Naive thymus-derived CD4-positive, alpha-beta T cell (primary cell): ENCODE measurements around the gene ST14. TPM values are rescaled to one million over a fixed set of nuclear protein-coding genes. Genes with fewer than 3 reads are reported as not detected.
A peak's percentile ranks its signal among the peaks of the same experiment; 100 is the strongest.
"Not testable (repeated sequence)": the region's sequence is repeated elsewhere in the genome, so short reads cannot be mapped to it uniquely, and the experiment has no call there.

Experiments used
- ATAC-seq: fragments of 150-1000 bp; cut with Tn5 transposase; 2 replicates; pipeline ENCODE4 v1.10.0; 2021; ENCODE audit warnings: mild to moderate bottlenecking, moderate library complexity
- CTCF ChIA-PET: fragments of 350-600 bp; sonication (Branson Sonifier 250); formaldehyde crosslinking; loops from one replicate; lab custom pipeline; 2021; ENCODE audit warnings: antibody characterized with exemption; lab: Charles Lee
- POLR2A ChIA-PET: fragments of 350-600 bp; sonication (Branson Sonifier 250); formaldehyde crosslinking; loops from one replicate; lab custom pipeline; 2021; ENCODE audit warnings: antibody characterized with exemption, inconsistent platforms; lab: Charles Lee
- DNase-seq, 9 donors: peaks; one replicate each; pipeline versions ENCODE4 v3.0.0 to v3.0.0-alpha.2; 2020 to 2022; ENCODE audit warnings: mixed read lengths in 1 of 9
- H3K27ac ChIP-seq: one replicate; pipeline ENCODE4 v1.7.0; 2013; ENCODE audit warnings: mild to moderate bottlenecking, low read depth, low read length, moderate library complexity
- H3K27me3 ChIP-seq, 2 donors: one replicate each; pipeline ENCODE4 v1.7.0; 2013; ENCODE audit warnings: low read length in 2 of 2, mild to moderate bottlenecking in 2 of 2, moderate library complexity in 2 of 2; ENCODE audit not compliant: control insufficient read depth in 2 of 2, insufficient read depth in 2 of 2
- H3K36me3 ChIP-seq, 3 experiments: 1 replicate in 2 of 3; 2 replicates in 1 of 3; pipeline ENCODE4 v1.7.0; 2013; ENCODE audit warnings: low read length in 3 of 3, mild to moderate bottlenecking in 3 of 3, moderate library complexity in 1 of 3; ENCODE audit not compliant: insufficient read depth in 3 of 3, control insufficient read depth in 2 of 3
- H3K4me1 ChIP-seq, 2 donors: one replicate each; pipeline ENCODE4 v1.7.0; 2013; ENCODE audit warnings: low read length in 2 of 2, mild to moderate bottlenecking in 2 of 2, moderate library complexity in 1 of 2; ENCODE audit not compliant: control insufficient read depth in 2 of 2, insufficient read depth in 2 of 2
- H3K4me3 ChIP-seq: 2 replicates; pipeline ENCODE4 v1.7.0; 2013; ENCODE audit warnings: mild to moderate bottlenecking, low read length
- H3K9me3 ChIP-seq, 3 experiments: 1 replicate in 2 of 3; 2 replicates in 1 of 3; pipeline ENCODE4 v1.7.0; 2013; ENCODE audit warnings: low read length in 3 of 3; ENCODE audit not compliant: control insufficient read depth in 2 of 3
- H3K27ac Mint-ChIP-seq, 9 donors: one replicate each; pipeline ENCODE4 v1.8.0; 2020 to 2022; ENCODE audit warnings: mixed read lengths in 9 of 9, mild to moderate bottlenecking in 8 of 9, moderate library complexity in 5 of 9, inconsistent platforms in 2 of 9
- H3K27me3 Mint-ChIP-seq, 5 donors: one replicate each; pipeline ENCODE4 v1.8.0; 2021 to 2022; ENCODE audit warnings: mixed read lengths in 5 of 5, mild to moderate bottlenecking in 1 of 5
- H3K36me3 Mint-ChIP-seq, 5 donors: one replicate each; pipeline ENCODE4 v1.8.0; 2020 to 2022; ENCODE audit warnings: mixed read lengths in 5 of 5, mild to moderate bottlenecking in 3 of 5, inconsistent platforms in 1 of 5
- H3K4me1 Mint-ChIP-seq, 7 donors: one replicate each; pipeline ENCODE4 v1.8.0; 2020 to 2022; ENCODE audit warnings: mixed read lengths in 7 of 7, mild to moderate bottlenecking in 3 of 7, inconsistent platforms in 1 of 7
- H3K4me3 Mint-ChIP-seq, 10 donors: one replicate each; pipeline ENCODE4 v1.8.0; 2020 to 2022; ENCODE audit warnings: mild to moderate bottlenecking in 10 of 10, mixed read lengths in 10 of 10, moderate library complexity in 6 of 10, inconsistent platforms in 2 of 10
- H3K9me3 Mint-ChIP-seq, 11 donors: one replicate each; pipeline ENCODE4 v1.8.0; 2020 to 2022; ENCODE audit warnings: mixed read lengths in 11 of 11, mild to moderate bottlenecking in 4 of 11, inconsistent platforms in 1 of 11, moderate library complexity in 1 of 11
- intact Hi-C, 2 donors: fragments of 100-400 bp; cut with micrococcal nuclease; formaldehyde crosslinking; loops; one replicate each; pipeline ENCODE4 v1.15.1; 2023
- polyA plus RNA-seq, 2 donors: library from polyadenylated mRNA; unstranded; fragments of 300-500 nt; fragmentation: Illumina TruSeq; gene quantifications; one replicate each; pipeline ENCODE4 v1.2.3, GENCODE V29; 2021
- total RNA-seq, 6 experiments: library from RNA in 5 of 6; stranded (reverse) in 5 of 6; gene quantifications; 1 replicate in 5 of 6; 2 replicates in 1 of 6; pipeline ENCODE4 v1.2.3 and lab custom pipeline; 2021 to 2026

The ST14 gene
- total and polyA plus RNA-seq, 7 experiments from 2014 or later = 0.05 to 8.8 (median 0.51) TPM; not detected in 2

DNA sequence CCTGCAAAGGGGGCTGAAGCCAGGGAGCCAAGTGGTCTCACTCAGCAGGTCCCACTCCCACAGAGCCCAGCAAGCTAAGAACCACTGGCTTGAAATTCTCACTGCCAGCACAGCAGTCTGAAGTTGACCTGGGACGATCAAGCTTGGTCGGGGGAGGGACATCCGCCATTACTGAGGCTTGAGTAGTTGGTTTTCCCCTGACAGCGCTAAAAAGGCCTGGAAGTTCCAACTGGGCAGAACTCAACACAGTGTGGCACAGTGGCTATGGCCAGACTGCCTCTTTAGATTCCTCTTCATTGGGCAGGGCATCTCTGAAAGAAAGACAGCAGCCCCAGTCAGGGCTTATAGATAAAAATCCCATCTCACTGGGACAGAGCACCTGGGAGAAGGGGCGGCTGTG lies 90.3 kb downstream of the ST14 start:
- CTCF ChIA-PET = interaction anchor here (0.5 kb wide), 1 partner anchor 496 kb away, joined by 3 read pairs; no protein-coding TSS in a partner anchor
- POLR2A ChIA-PET, H3K4me1 ChIP-seq, H3K36me3 ChIP-seq, H3K4me3 ChIP-seq, H3K27ac Mint-ChIP-seq, H3K27me3 Mint-ChIP-seq, H3K4me3 Mint-ChIP-seq, H3K27me3 ChIP-seq, DNase-seq, H3K27ac ChIP-seq, H3K9me3 ChIP-seq, ATAC-seq, intact Hi-C loops: not testable (repeated sequence)
- Mint-ChIP-seq H3K4me1 (peaks cover 21 to 76% (median 58%) of the 10 kb centered on the region in 7 donors), H3K9me3 (peaks cover 0 to 28% (median 17%) of the 10 kb centered on the region in 11 donors), H3K36me3 (peaks cover 13 to 45% (median 35%) of the 10 kb centered on the region in 5 donors)

- H3K4me3 Mint-ChIP-seq = peak overlapping the region in 1 of 10 donors; percentile 10
- H3K36me3 Mint-ChIP-seq = peaks cover 24 to 57% (median 50%) of the 10 kb centered on the region in 5 donors
Observed at GRCh38 chr11:130251763-130252162, 92.2 kb downstream of the ST14 start.

More at GRCh38 chr11:130251763-130252162, 92.2 kb downstream of the ST14 start:
- H3K4me3 ChIP-seq, H3K4me1 ChIP-seq, DNase-seq, H3K27me3 ChIP-seq, POLR2A ChIA-PET, ATAC-seq, H3K27ac Mint-ChIP-seq, H3K27me3 Mint-ChIP-seq, H3K9me3 ChIP-seq, CTCF ChIA-PET, intact Hi-C loops, H3K27ac ChIP-seq, H3K36me3 ChIP-seq: not testable (repeated sequence)
- H3K9me3 Mint-ChIP-seq = peaks cover 4 to 45% (median 21%) of the 10 kb centered on the region in 11 donors
- peaks cover 24 to 73% (median 56%) of the 10 kb centered on the region in 7 donors for H3K4me1 Mint-ChIP-seq

Other genes starting within 250 kb of the ST14 start
- gene PRDM10, start 156.9 kb upstream of the ST14 start, total RNA-seq = 10 to 100 TPM; 12.4 to 16.3 (median 13.8) TPM
- 1 to 10 TPM; 2.5 to 3.3 TPM for gene PRDM10, start 156.9 kb upstream of the ST14 start, polyA plus RNA-seq
- 100 to 1,000 TPM in 1 of 5 experiments, 10 to 100 TPM in 4; 26.6 to 172 (median 51.5) TPM for gene APLP2, start 89.9 kb upstream of the ST14 start, total RNA-seq
- gene APLP2, start 89.9 kb upstream of the ST14 start, polyA plus RNA-seq = 10 to 100 TPM; 33.2 to 43.0 TPM
- gene ZBTB44, start 155.1 kb downstream of the ST14 start, total RNA-seq = 10 to 100 TPM; 45.3 to 83.4 (median 53.5) TPM
- gene ZBTB44, start 155.1 kb downstream of the ST14 start, polyA plus RNA-seq = 1 to 10 TPM; 5.9 to 6.3 TPM